Neural cell (in vitro differentiated cells): ENCODE data around the gene GHITM. TPM values are rescaled to one million over a fixed set of nuclear protein-coding genes. Genes with fewer than 3 reads are reported as not detected.
A peak's percentile ranks its signal among the peaks of the same experiment; 100 is the strongest.

ENCODE experiments used
- H2AFZ ChIP-seq: fragments of 200-600, 300-800 bp; sonication (generic), shearing (Covaris generic); 2 replicates; pipeline ENCODE4 v1.6.0; 2014; ENCODE audit warnings: low read depth, mild to moderate bottlenecking, antibody characterized with exemption, low read length, moderate library complexity
- H3F3A ChIP-seq: fragments of 200-600 bp; shearing (Covaris generic); 2 replicates; pipeline ENCODE4 v1.6.1; 2016; ENCODE audit warnings: mild to moderate bottlenecking, moderate library complexity, mixed read lengths, antibody characterized with exemption, low read length; ENCODE audit not compliant: insufficient read depth, poor library complexity, severe bottlenecking
- H3K27ac ChIP-seq: fragments of 200-600, 300-800 bp; sonication (generic), shearing (Covaris generic); 2 replicates; pipeline ENCODE4 v1.5.1; 2014; ENCODE audit warnings: mild to moderate bottlenecking, low read length, moderate library complexity
- H3K27me3 ChIP-seq: fragments of 300-800, 200-600 bp; sonication (generic), shearing (Covaris generic); 2 replicates; pipeline ENCODE4 v1.6.0; 2014; ENCODE audit warnings: mild to moderate bottlenecking, low read depth, low read length, moderate library complexity; ENCODE audit not compliant: insufficient read depth
- H3K36me3 ChIP-seq: fragments of 300-800, 200-600 bp; sonication (generic), shearing (Covaris generic); 2 replicates; pipeline ENCODE4 v1.5.1; 2014; ENCODE audit warnings: mild to moderate bottlenecking, antibody characterized with exemption, low read length, moderate library complexity; ENCODE audit not compliant: insufficient read depth
- H3K4me2 ChIP-seq: fragments of 300-800, 200-600 bp; sonication (generic), shearing (Covaris generic); 2 replicates; pipeline ENCODE4 v1.6.0; 2014; ENCODE audit warnings: mild to moderate bottlenecking, low read length
- H3K4me3 ChIP-seq: fragments of 300-800, 200-600 bp; sonication (generic), shearing (Covaris generic); 2 replicates; pipeline ENCODE4 v1.5.1; 2014; ENCODE audit warnings: mild to moderate bottlenecking, low read length, moderate library complexity
- H3K79me2 ChIP-seq: fragments of 200-600 bp; shearing (Covaris generic); replicated peaks from 2 replicates; pipeline ENCODE4 v1.6.0; 2014; ENCODE audit warnings: mild to moderate bottlenecking, low read length, moderate library complexity; ENCODE audit not compliant: insufficient read depth
- H3K9ac ChIP-seq: fragments of 300-800, 200-600 bp; sonication (generic), shearing (Covaris generic); 2 replicates; pipeline ENCODE4 v1.6.1; 2016; ENCODE audit warnings: mild to moderate bottlenecking, low read length, mixed read lengths
- H3K9me2 ChIP-seq: fragments of 200-600 bp; shearing (Covaris generic); 2 replicates; pipeline ENCODE4 v1.6.1; 2016; ENCODE audit warnings: mild to moderate bottlenecking, low read length, mixed read lengths; ENCODE audit not compliant: insufficient read depth
- H3K9me3 ChIP-seq: fragments of 200-600, 300-800 bp; sonication (generic), shearing (Covaris generic); 2 replicates; pipeline ENCODE4 v1.6.1; 2016; ENCODE audit warnings: mild to moderate bottlenecking, mixed run types, low read length, moderate library complexity, mixed read lengths
- H4K20me1 ChIP-seq: fragments of 200-600 bp; shearing (Covaris generic); 2 replicates; pipeline ENCODE4 v1.6.1; 2016; ENCODE audit warnings: mild to moderate bottlenecking, mixed run types; ENCODE audit not compliant: insufficient read depth
- EP300 ChIP-seq: fragments of 450-650 bp; conservative IDR thresholded peaks from 2 replicates; pipeline ENCODE4 v1.6.1; 2014; ENCODE audit warnings: antibody characterized with exemption, mild to moderate bottlenecking, moderate library complexity; ENCODE audit not compliant: poor library complexity, severe bottlenecking
- EZH2 ChIP-seq: fragments of 200-600, 300-800 bp; shearing (Covaris generic), sonication (generic); IDR thresholded peaks from 2 replicates; pipeline ENCODE4 v1.6.1; 2014; ENCODE audit warnings: antibody characterized with exemption, low read length, borderline replicate concordance, mild to moderate bottlenecking; ENCODE audit not compliant: insufficient read depth, poor library complexity, severe bottlenecking
- MXI1 ChIP-seq: fragments of 450-650 bp; conservative IDR thresholded peaks from 2 replicates; pipeline ENCODE4 v1.6.1; 2014; ENCODE audit warnings: antibody characterized with exemption, mild to moderate bottlenecking; ENCODE audit not compliant: poor library complexity, severe bottlenecking
- POLR2AphosphoS5 ChIP-seq: IDR thresholded peaks from 2 replicates; pipeline ENCODE4 v1.6.1; 2012
- RAD21 ChIP-seq: fragments of 450-650 bp; conservative IDR thresholded peaks from 2 replicates; pipeline ENCODE4 v1.6.1; 2014; ENCODE audit warnings: antibody characterized with exemption, mild to moderate bottlenecking, moderate library complexity
- REST ChIP-seq: IDR thresholded peaks from 2 replicates; pipeline ENCODE4 v1.6.1; 2012; ENCODE audit warnings: borderline replicate concordance
- SMC3 ChIP-seq: fragments of 450-650 bp; conservative IDR thresholded peaks from 2 replicates; pipeline ENCODE4 v1.6.1; 2014; ENCODE audit warnings: antibody characterized with exemption, mild to moderate bottlenecking, moderate library complexity; ENCODE audit not compliant: poor library complexity
- TAF1 ChIP-seq: IDR thresholded peaks from 2 replicates; pipeline ENCODE4 v1.6.1; 2012; ENCODE audit warnings: low read depth
- polyA plus RNA-seq: library from polyadenylated mRNA; depleted of rRNA; stranded (reverse); fragments of >200 nt; gene quantifications from 2 replicates; pipeline ENCODE4 v1.2.3, GENCODE V29; 2014
- TF ChIP-seq, protein P1 (sequence below): fragments of 450-650 bp; IDR thresholded peaks from 2 replicates; pipeline ENCODE4 v1.5.1; 2014; ENCODE audit warnings: antibody characterized with exemption, mild to moderate bottlenecking, moderate library complexity; ENCODE audit not compliant: poor library complexity, severe bottlenecking

The GHITM gene
- polyA plus RNA-seq, 1 donor from 2014 or later: 306 TPM

DNA sequence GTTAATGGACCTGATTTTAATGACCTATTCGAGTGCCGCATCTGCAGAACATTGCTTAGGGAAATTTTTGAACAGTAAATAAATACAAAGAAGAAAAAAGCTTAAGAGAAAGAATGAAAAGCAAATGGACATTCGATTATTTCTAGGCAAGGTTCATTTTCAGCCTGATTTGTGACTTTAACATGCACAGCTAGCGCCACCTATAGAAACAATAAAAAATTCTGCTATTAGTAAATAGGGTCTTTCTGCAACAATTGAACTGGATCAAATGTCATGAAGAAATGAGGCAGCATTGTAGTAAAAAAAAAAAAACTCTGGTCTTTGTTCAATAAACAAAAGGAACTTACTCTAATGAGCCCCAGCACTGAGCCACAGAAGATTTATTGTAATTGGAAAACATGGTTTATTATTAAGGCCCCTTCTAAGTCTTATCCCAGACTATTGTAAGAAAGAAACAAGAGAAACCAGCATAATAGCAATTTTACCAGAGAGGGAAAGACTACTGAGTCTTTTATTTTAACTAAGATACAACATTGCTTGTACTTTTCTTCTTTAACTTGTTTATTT, 41.4 kb upstream of the GHITM start:
- H3K79me2 ChIP-seq: no peaks in the 10 kb centered on the region
- no peaks in the 10 kb centered on the region for H3K27me3 ChIP-seq
- no peaks in the 10 kb centered on the region for H3K9me2 ChIP-seq
- H4K20me1 ChIP-seq: no peaks in the 10 kb centered on the region
- H2AFZ ChIP-seq: no peak overlapping the region
- TF ChIP-seq MXI1 (no peak), SMC3 (peak; percentile 73), RAD21 (peak; percentile 85), TAF1 (no peak)
- TF ChIP-seq, protein P1, sequence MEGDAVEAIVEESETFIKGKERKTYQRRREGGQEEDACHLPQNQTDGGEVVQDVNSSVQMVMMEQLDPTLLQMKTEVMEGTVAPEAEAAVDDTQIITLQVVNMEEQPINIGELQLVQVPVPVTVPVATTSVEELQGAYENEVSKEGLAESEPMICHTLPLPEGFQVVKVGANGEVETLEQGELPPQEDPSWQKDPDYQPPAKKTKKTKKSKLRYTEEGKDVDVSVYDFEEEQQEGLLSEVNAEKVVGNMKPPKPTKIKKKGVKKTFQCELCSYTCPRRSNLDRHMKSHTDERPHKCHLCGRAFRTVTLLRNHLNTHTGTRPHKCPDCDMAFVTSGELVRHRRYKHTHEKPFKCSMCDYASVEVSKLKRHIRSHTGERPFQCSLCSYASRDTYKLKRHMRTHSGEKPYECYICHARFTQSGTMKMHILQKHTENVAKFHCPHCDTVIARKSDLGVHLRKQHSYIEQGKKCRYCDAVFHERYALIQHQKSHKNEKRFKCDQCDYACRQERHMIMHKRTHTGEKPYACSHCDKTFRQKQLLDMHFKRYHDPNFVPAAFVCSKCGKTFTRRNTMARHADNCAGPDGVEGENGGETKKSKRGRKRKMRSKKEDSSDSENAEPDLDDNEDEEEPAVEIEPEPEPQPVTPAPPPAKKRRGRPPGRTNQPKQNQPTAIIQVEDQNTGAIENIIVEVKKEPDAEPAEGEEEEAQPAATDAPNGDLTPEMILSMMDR: peak; percentile 81
- H3K27ac ChIP-seq: no peak overlapping the region
- H3K36me3 ChIP-seq: no peaks in the 10 kb centered on the region
- no peak overlapping the region for H3K9ac ChIP-seq
- H3K4me2 ChIP-seq: no peak overlapping the region
- no peaks in the 10 kb centered on the region for H3K9me3 ChIP-seq
- no peaks in the 10 kb centered on the region for H3F3A ChIP-seq
- H3K4me3 ChIP-seq: no peak overlapping the region

- no peak overlapping the region for H3K9ac ChIP-seq
- no peaks in the 10 kb centered on the region for H3F3A ChIP-seq
- H3K27me3 ChIP-seq: no peaks in the 10 kb centered on the region
- no peaks in the 10 kb centered on the region for H4K20me1 ChIP-seq
- no peak overlapping the region for H3K4me2 ChIP-seq
- no peaks in the 10 kb centered on the region for H3K79me2 ChIP-seq
- H3K4me3 ChIP-seq: no peak overlapping the region
- H3K36me3 ChIP-seq: no peaks in the 10 kb centered on the region
- no peak overlapping the region for H3K27ac ChIP-seq
- H3K9me2 ChIP-seq: no peaks in the 10 kb centered on the region
- H3K9me3 ChIP-seq: no peaks in the 10 kb centered on the region
- TF ChIP-seq RAD21: no peak
- no peak for TF ChIP-seq MXI1
- TF ChIP-seq EZH2: no peak
- TF ChIP-seq POLR2AphosphoS5: no peak
- no peak for TF ChIP-seq REST
- no peak for TF ChIP-seq SMC3
- TF ChIP-seq EP300: no peak
- TF ChIP-seq, protein P1: no peak
- TF ChIP-seq TAF1: no peak
- H2AFZ ChIP-seq: no peak overlapping the region
Measured at GRCh38 chr10:84098667-84099066, 40.6 kb upstream of the GHITM start.
